ENCODE measurements around the gene CBX4. TPM values are rescaled to one million over a fixed set of nuclear protein-coding genes. Genes with fewer than 3 reads are reported as not detected.
A peak's percentile ranks its signal among the peaks of the same experiment; 100 is the strongest.

Gene CBX4
- total RNA-seq, 1 donor from 2014 or later = 6.8 TPM

- H3K27ac Mint-ChIP-seq (ENCODE audit: unreplicated experiment) = peak overlapping the region; percentile 18
- peaks cover 11% of the 10 kb centered on the region for H3K36me3 Mint-ChIP-seq (ENCODE audit: low read depth, unreplicated experiment)
- peak overlapping the region; percentile 85 for H3K4me3 Mint-ChIP-seq (ENCODE audit: unreplicated experiment)
- peaks cover 30% of the 10 kb centered on the region for H3K4me1 Mint-ChIP-seq (ENCODE audit: unreplicated experiment)
- H3K9me3 Mint-ChIP-seq (ENCODE audit: unreplicated experiment) = no peaks in the 10 kb centered on the region
- no peak for TF ChIP-seq CTCF (IDR thresholded peaks at IDR 0.05; ENCODE audit: unreplicated experiment)
- peaks cover 23% of the 10 kb centered on the region for H3K27me3 Mint-ChIP-seq (ENCODE audit: unreplicated experiment)
- no peak for DNase-seq (ENCODE audit: low spot score)
These were observed 43.3 kb downstream of the CBX4 start for GRCh38 chr17:79795795-79796443.

- no peak overlapping the region for H3K27ac Mint-ChIP-seq (ENCODE audit: unreplicated experiment)
- H3K4me1 Mint-ChIP-seq (ENCODE audit: unreplicated experiment) = peaks cover 27% of the 10 kb centered on the region
- no peak for TF ChIP-seq CTCF (IDR thresholded peaks at IDR 0.05; ENCODE audit: unreplicated experiment)
- peaks cover 21% of the 10 kb centered on the region for H3K27me3 Mint-ChIP-seq (ENCODE audit: unreplicated experiment)
- peaks cover 11% of the 10 kb centered on the region for H3K36me3 Mint-ChIP-seq (ENCODE audit: low read depth, unreplicated experiment)
- H3K9me3 Mint-ChIP-seq (ENCODE audit: unreplicated experiment) = no peaks in the 10 kb centered on the region
- DNase-seq (ENCODE audit: low spot score) = no peak
- H3K4me3 Mint-ChIP-seq (ENCODE audit: unreplicated experiment) = no peak overlapping the region
These were observed 44.4 kb downstream of the CBX4 start for GRCh38 chr17:79794659-79795511.

GRCh38 chr17:79793924-79794304 is 45.3 kb downstream of the CBX4 start:
- TF ChIP-seq CTCF (IDR thresholded peaks at IDR 0.05; ENCODE audit: unreplicated experiment) = no peak
- H3K9me3 Mint-ChIP-seq (ENCODE audit: unreplicated experiment) = no peaks in the 10 kb centered on the region
- peak overlapping the region; percentile 49 for H3K27ac Mint-ChIP-seq (ENCODE audit: unreplicated experiment)
- H3K36me3 Mint-ChIP-seq (ENCODE audit: low read depth, unreplicated experiment) = peaks cover 8% of the 10 kb centered on the region
- no peak for DNase-seq (ENCODE audit: low spot score)
- H3K4me1 Mint-ChIP-seq (ENCODE audit: unreplicated experiment) = peaks cover 22% of the 10 kb centered on the region
- peak overlapping the region; percentile 86 for H3K4me3 Mint-ChIP-seq (ENCODE audit: unreplicated experiment)
- H3K27me3 Mint-ChIP-seq (ENCODE audit: unreplicated experiment) = peaks cover 18% of the 10 kb centered on the region

- peaks cover 8% of the 10 kb centered on the region for H3K36me3 Mint-ChIP-seq (ENCODE audit: low read depth, unreplicated experiment)
- no peak for TF ChIP-seq CTCF (IDR thresholded peaks at IDR 0.05; ENCODE audit: unreplicated experiment)
- no peaks in the 10 kb centered on the region for H3K9me3 Mint-ChIP-seq (ENCODE audit: unreplicated experiment)
- peak overlapping the region; percentile 86 for H3K4me3 Mint-ChIP-seq (ENCODE audit: unreplicated experiment)
- H3K4me1 Mint-ChIP-seq (ENCODE audit: unreplicated experiment) = peaks cover 17% of the 10 kb centered on the region
- H3K27ac Mint-ChIP-seq (ENCODE audit: unreplicated experiment) = peak overlapping the region; percentile 49
- DNase-seq (ENCODE audit: low spot score) = no peak
- H3K27me3 Mint-ChIP-seq (ENCODE audit: unreplicated experiment) = peaks cover 17% of the 10 kb centered on the region
These were observed 46.0 kb downstream of the CBX4 start for GRCh38 chr17:79792984-79793923.

Measured in endothelial cell (in vitro differentiated cells).